ENCODE measurements around the gene FOXB1.

FOXB1 gene

DNA sequence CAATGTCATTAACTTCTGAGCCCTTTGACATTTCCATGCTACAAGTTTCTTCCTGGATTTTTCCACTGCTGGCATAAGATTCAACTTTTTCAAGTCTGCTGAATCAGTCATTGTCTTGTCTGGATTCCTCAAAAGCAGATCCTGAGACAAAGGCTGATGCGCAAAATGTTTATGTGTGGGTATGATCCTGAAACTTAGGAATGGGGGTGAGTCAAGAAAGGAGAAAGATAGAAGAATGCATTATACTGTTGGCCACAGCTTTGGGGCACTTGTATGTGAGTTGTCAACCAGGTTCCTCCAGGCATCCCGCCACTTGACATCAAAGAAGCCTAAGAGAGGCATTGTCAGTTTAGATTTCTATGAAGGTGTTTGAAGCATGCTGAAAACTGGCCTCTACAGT, 50.4 kb downstream of the FOXB1 start:
- H3K27ac ChIP-seq (replicated peaks) = no peak overlapping the region
- no peak overlapping the region for H3K4me3 ChIP-seq (replicated peaks; ENCODE audit: insufficient read depth, low read length)
- no peaks in the 10 kb centered on the region for H3K27me3 ChIP-seq (ENCODE audit: insufficient read depth, poor library complexity, severe bottlenecking)
- TF ChIP-seq GABPA (IDR thresholded peaks at IDR 0.05; ENCODE audit: low read depth) = no peak
- no peak for TF ChIP-seq POLR2AphosphoS5 (IDR thresholded peaks at IDR 0.05; ENCODE audit: low read depth)
- TF ChIP-seq, protein P1, sequence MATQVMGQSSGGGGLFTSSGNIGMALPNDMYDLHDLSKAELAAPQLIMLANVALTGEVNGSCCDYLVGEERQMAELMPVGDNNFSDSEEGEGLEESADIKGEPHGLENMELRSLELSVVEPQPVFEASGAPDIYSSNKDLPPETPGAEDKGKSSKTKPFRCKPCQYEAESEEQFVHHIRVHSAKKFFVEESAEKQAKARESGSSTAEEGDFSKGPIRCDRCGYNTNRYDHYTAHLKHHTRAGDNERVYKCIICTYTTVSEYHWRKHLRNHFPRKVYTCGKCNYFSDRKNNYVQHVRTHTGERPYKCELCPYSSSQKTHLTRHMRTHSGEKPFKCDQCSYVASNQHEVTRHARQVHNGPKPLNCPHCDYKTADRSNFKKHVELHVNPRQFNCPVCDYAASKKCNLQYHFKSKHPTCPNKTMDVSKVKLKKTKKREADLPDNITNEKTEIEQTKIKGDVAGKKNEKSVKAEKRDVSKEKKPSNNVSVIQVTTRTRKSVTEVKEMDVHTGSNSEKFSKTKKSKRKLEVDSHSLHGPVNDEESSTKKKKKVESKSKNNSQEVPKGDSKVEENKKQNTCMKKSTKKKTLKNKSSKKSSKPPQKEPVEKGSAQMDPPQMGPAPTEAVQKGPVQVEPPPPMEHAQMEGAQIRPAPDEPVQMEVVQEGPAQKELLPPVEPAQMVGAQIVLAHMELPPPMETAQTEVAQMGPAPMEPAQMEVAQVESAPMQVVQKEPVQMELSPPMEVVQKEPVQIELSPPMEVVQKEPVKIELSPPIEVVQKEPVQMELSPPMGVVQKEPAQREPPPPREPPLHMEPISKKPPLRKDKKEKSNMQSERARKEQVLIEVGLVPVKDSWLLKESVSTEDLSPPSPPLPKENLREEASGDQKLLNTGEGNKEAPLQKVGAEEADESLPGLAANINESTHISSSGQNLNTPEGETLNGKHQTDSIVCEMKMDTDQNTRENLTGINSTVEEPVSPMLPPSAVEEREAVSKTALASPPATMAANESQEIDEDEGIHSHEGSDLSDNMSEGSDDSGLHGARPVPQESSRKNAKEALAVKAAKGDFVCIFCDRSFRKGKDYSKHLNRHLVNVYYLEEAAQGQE (IDR thresholded peaks at IDR 0.05; ENCODE audit: insufficient replicate concordance, low read depth) = no peak
- TF ChIP-seq, protein P2, sequence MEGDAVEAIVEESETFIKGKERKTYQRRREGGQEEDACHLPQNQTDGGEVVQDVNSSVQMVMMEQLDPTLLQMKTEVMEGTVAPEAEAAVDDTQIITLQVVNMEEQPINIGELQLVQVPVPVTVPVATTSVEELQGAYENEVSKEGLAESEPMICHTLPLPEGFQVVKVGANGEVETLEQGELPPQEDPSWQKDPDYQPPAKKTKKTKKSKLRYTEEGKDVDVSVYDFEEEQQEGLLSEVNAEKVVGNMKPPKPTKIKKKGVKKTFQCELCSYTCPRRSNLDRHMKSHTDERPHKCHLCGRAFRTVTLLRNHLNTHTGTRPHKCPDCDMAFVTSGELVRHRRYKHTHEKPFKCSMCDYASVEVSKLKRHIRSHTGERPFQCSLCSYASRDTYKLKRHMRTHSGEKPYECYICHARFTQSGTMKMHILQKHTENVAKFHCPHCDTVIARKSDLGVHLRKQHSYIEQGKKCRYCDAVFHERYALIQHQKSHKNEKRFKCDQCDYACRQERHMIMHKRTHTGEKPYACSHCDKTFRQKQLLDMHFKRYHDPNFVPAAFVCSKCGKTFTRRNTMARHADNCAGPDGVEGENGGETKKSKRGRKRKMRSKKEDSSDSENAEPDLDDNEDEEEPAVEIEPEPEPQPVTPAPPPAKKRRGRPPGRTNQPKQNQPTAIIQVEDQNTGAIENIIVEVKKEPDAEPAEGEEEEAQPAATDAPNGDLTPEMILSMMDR (IDR thresholded peaks at IDR 0.05; ENCODE audit: insufficient read depth, low read length) = no peak
- TF ChIP-seq SPI1 (IDR thresholded peaks at IDR 0.05; ENCODE audit: borderline replicate concordance, low read depth) = no peak
- no peak for DNase-seq (ENCODE audit: low read depth in 1 of 2, low spot score in 1 of 2)
